Erythroblast (primary cell): Measurements from ENCODE around the gene MICAL2.

Experiments used
- GATA1 ChIP-seq: IDR thresholded peaks from 2 replicates; pipeline ENCODE4 v1.6.1; 2011; ENCODE audit warnings: low read depth, mild to moderate bottlenecking, control low read depth, low read length, moderate library complexity
- POLR2A ChIP-seq: IDR thresholded peaks from 2 replicates; pipeline ENCODE4 v1.6.1; 2011; ENCODE audit warnings: mild to moderate bottlenecking, low read length

GRCh38 chr11:12083380-12083779, 27.0 kb upstream of the MICAL2 start:
- no peak for TF ChIP-seq POLR2A
- TF ChIP-seq GATA1: no peak
